AG09309 (cell line): ENCODE data around the gene PALS2.

Experiments
- DNase-seq: peaks from one replicate; pipeline ENCODE4 v3.0.0-alpha.2; 2010; ENCODE audit warnings: low read depth
- H3K4me3 ChIP-seq: 2 replicates; pipeline ENCODE4 v1.5.1; 2011; ENCODE audit warnings: mild to moderate bottlenecking, low read depth, low read length, moderate library complexity; ENCODE audit not compliant: control insufficient read depth
- CTCF ChIP-seq: IDR thresholded peaks from 2 replicates; pipeline ENCODE4 v1.5.1; 2011; ENCODE audit warnings: mild to moderate bottlenecking, low read depth, low read length, inconsistent platforms; ENCODE audit not compliant: insufficient read depth, control insufficient read depth; ENCODE audit errors: missing control alignments

PALS2 gene

GRCh38 chr7:24602860-24603456, 29.7 kb downstream of the PALS2 start:
- no peak overlapping the region for H3K4me3 ChIP-seq
- no peak for TF ChIP-seq CTCF
- no peak for DNase-seq

- H3K4me3 ChIP-seq, result no peak overlapping the region
- DNase-seq, result no peak
- TF ChIP-seq CTCF, result no peak
Measured at GRCh38 chr7:24604630-24605029, 31.4 kb downstream of the PALS2 start.

- no peak for DNase-seq
- no peak for TF ChIP-seq CTCF
- no peak overlapping the region for H3K4me3 ChIP-seq
Measured at GRCh38 chr7:24608504-24608903, 35.3 kb downstream of the PALS2 start.

- no peak overlapping the region for H3K4me3 ChIP-seq
- no peak for DNase-seq
- no peak for TF ChIP-seq CTCF
Measured at GRCh38 chr7:24609059-24609458, 35.8 kb downstream of the PALS2 start.

GRCh38 chr7:24609570-24609969, 36.3 kb downstream of the PALS2 start:
- no peak overlapping the region for H3K4me3 ChIP-seq
- TF ChIP-seq CTCF, result no peak
- no peak for DNase-seq

- H3K4me3 ChIP-seq, result no peak overlapping the region
- DNase-seq, result no peak
- no peak for TF ChIP-seq CTCF
Measured at GRCh38 chr7:24611130-24611529, 37.9 kb downstream of the PALS2 start.
